NB4 (cell line): Measurements from ENCODE around the gene MFAP4.

Experiments
- DNase-seq: peaks from one replicate; pipeline ENCODE4 v3.0.0; 2010; ENCODE audit warnings: low read depth
- H3K4me3 ChIP-seq: one replicate; pipeline ENCODE4 v1.5.1; 2011; ENCODE audit warnings: mild to moderate bottlenecking, low read depth, low read length, moderate library complexity
- MYC ChIP-seq: IDR thresholded peaks from 2 replicates; pipeline ENCODE4 v1.6.1; 2011; ENCODE audit warnings: low read depth, low read length
- POLR2A ChIP-seq: IDR thresholded peaks from 2 replicates; pipeline ENCODE4 v1.6.1; 2011; ENCODE audit warnings: mild to moderate bottlenecking; ENCODE audit not compliant: insufficient read length; ENCODE audit errors: extremely low read depth
- TF ChIP-seq, protein P1 (sequence below): IDR thresholded peaks from one replicate; pipeline ENCODE4 v1.5.1; 2012; ENCODE audit warnings: low read depth, low read length
- TF ChIP-seq, protein P2 (sequence below): IDR thresholded peaks from 2 replicates; pipeline ENCODE4 v1.6.1; 2011; ENCODE audit warnings: low read depth, low read length

The MFAP4 gene

DNA sequence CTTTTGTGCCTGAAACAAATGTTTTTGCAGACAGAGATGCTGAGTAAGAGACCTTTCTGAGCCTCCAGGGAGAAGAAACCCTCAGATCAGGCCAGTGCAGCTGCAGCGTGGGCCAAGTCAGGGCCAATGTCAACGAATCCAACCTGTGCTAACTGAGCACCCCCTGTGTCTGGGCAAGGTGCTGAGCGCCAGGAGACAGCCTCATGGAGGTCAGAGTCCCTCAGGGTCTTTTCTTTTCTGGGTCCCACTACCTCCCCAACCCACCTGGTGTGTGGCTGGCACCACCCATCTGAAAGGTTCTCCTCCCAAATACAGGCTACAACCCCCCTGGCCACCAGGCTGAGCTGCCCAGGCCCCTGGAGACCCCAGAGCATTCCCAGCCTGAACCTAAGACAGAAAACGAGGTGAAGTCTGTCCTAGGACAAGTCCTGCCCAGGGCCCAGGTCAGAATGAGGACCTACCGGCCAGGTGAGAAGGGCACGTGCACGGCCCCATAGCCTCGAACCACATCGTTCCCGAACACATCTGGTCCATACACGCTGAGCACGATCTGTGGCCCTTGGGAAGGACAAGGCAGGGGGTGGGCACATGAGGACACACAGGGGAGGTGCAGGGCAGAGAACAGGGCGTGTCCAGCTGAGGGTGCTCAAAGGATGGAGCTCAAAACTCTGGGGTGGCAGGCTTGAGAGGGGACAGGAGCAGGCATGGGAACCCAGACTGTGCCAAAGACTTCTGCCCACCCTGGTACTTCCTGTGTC lies 39.5 kb downstream of the MFAP4 start:
- no peak for DNase-seq
- H3K4me3 ChIP-seq, result no peak overlapping the region
- no peak for TF ChIP-seq MYC

DNA sequence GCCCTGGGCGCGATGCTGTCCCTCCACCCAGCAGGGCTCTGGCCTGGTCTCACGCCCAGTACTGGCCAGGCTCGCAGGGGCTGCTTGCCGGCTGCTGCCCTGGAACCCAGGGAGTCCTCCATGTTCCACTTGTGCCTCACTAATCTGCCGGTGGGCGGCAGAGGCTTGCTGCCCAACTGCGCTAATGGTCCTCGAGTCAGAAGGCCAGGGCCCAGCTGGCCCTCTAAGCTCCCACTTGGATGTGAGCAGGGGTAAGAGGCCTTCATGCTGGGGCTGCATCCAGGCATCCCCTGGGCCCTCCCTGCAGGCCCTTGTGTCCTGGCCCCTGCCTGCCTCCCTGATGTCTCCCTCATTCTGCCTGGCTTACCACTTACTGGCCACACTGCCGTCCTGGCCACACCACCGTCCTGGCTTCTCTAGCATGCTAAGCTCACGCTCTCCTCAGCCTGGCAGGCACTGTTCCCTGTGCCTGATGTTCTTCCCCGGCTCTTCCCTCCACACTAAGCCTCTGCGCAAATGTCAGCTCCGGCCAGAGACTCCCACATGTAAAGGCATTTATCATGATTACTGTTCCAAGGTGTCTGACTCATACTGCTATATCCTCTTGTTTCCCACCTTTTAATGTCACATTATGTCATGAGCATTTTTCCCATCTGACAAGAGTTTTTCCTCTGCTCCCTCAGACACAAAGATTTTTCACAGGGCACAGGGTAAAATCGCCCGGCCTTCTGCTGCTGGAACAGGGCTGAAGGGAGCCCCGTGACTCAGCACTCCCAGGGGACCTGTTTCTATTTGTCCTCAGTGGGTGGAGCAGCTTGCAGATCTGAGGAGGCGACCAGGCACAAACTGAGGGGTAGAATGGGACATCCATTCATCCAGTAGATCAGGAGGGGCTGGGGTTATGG lies 40.4 kb downstream of the MFAP4 start:
- DNase-seq, result peak; percentile 92
- H3K4me3 ChIP-seq, result no peak overlapping the region

DNA sequence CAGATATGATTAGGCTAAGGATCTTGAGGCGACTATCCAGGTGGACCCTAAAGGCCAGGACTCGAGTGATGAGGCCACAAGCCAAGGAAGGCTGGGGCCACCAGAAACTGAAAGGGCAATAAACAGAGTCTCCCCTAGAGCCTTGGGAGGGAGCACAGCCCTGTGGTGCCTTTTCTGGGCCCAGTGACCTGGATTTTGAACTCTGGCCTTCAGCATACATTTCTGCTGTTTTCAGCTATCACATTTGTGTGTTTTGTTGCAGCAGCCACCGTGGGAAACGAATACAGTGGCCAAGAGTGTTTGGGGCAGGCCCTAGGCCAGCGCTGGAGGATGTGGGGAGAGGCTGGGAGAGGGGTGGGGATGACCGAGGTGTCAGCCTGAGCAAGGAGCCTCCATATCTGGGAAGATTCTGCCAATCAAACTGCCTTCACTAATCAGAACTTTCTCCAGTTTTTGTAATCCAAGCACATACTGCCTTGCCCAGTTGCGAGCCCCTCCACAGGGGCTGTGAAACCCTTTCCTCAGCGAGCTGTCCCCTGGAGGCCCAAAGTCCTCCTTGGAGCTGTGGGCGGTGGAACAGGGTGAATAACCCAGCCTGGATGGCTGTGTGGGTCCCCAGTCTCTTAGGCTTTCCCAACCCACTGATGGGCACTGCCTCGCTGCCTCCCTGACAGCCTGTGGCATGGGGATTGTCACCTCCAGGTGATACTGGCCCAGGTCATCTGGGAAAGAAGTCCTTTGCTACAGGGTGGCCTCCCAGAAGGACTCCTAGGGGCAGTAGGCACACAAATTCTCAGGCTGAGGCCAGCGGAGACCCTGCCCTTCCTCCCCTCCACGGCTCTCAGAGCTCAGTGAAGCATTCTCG lies 41.3 kb downstream of the MFAP4 start:
- DNase-seq, result no peak
- no peak overlapping the region for H3K4me3 ChIP-seq
- TF ChIP-seq, protein P1, sequence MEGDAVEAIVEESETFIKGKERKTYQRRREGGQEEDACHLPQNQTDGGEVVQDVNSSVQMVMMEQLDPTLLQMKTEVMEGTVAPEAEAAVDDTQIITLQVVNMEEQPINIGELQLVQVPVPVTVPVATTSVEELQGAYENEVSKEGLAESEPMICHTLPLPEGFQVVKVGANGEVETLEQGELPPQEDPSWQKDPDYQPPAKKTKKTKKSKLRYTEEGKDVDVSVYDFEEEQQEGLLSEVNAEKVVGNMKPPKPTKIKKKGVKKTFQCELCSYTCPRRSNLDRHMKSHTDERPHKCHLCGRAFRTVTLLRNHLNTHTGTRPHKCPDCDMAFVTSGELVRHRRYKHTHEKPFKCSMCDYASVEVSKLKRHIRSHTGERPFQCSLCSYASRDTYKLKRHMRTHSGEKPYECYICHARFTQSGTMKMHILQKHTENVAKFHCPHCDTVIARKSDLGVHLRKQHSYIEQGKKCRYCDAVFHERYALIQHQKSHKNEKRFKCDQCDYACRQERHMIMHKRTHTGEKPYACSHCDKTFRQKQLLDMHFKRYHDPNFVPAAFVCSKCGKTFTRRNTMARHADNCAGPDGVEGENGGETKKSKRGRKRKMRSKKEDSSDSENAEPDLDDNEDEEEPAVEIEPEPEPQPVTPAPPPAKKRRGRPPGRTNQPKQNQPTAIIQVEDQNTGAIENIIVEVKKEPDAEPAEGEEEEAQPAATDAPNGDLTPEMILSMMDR, result no peak
- TF ChIP-seq MYC (no peak), POLR2A (no peak)
- TF ChIP-seq, protein P2, sequence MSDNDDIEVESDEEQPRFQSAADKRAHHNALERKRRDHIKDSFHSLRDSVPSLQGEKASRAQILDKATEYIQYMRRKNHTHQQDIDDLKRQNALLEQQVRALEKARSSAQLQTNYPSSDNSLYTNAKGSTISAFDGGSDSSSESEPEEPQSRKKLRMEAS, result no peak

More for the DNA sequence above, 40.4 kb downstream of the MFAP4 start:
- TF ChIP-seq, protein P1, result no peak
- TF ChIP-seq MYC (no peak), POLR2A (no peak)
- TF ChIP-seq, protein P2, result no peak

DNA sequence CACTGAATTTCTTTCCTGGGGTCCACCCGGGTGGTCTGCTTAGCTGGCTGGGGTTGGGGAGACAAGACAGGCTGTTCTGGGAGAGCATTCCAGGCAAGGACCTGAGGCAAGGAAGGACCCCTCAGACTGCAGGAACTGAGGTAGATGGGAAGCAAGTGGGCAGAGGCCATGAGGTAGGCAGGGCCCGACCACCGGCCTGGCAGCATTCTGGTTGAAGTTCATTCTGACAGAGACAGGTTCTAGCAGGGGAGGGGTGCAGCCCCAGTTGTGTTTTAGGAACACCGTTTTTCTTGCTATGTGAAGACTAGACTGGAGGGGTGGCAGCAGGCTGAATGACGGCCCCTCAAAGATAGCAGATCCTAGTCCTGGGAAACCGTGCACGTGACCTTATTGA lies 41.9 kb downstream of the MFAP4 start:
- DNase-seq, result no peak
- TF ChIP-seq, protein P1, result no peak
- no peak for TF ChIP-seq MYC
- no peak overlapping the region for H3K4me3 ChIP-seq

DNA sequence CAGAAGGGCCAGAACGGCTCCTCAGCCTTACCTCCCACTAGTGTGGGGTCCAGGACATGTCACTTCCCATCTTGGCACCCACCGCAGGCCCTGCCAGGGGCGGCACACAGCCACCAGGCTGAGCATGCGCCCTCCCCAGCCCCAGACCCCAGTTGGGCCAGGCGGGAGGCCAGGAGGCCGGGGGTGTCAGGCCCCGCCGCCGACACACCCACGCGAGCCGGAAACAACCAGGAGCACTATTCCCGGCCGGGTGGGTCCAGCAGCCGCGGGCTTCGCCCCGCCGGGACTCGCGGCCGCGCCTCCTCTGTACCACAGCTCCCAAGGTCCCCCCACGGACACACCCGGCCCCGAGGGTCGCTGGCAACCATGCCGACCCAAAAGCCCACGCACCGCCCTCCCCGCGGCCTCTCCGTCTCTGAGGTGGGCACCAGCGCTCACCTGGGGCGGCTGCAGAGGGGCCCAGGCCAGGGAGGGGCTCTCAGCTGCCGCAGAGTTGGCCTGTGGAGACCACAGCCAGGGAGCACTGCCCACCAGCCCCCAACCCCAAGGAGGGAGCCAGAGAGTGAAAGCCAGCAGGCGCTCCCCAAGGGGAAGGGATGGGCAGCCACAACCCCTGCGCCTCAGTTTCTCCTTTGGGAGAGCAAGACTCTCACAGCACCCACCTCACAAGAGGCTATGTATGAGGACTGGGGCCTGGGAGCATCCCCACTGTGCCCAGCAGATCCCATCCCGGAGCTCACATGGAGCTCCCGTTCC lies 42.5 kb downstream of the MFAP4 start:
- DNase-seq, result no peak
- no peak overlapping the region for H3K4me3 ChIP-seq
- TF ChIP-seq, protein P2, result no peak
- TF ChIP-seq POLR2A (no peak), MYC (no peak)
- TF ChIP-seq, protein P1, result no peak
